ENCODE data around the gene GRM2. TPM values are rescaled to one million over a fixed set of nuclear protein-coding genes. Genes with fewer than 3 reads are reported as not detected.

Gene GRM2
- total and polyA plus RNA-seq, 2 experiments from 2014 or later = 1.1 TPM; not detected in 1

DNA sequence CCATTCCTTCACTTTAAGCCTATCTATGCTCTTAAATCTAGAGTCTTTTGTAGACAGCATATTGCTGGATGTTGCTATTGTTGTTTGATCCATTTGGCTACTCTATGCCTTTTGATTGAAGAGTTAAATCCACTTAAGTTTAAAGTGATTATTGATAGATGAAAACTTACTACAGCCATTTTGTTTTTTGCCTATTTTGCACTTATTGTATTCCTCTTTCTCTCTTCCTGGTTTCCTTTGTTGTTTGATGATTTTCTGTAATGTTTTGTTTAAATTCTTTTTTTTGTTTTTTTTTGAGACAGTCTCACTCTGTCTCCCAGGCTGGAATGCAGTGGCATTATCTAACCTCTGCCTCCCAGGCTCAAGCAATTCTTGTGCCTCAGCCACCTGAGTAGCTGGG, 52.3 kb downstream of the GRM2 start:
- DNase-seq = no peak
- in situ Hi-C loops (cut with MboI) = no loop called here
- H3K4me1 ChIP-seq (ENCODE audit: insufficient read depth) = no peaks in the 10 kb centered on the region
- TF ChIP-seq EZH2 (IDR thresholded peaks at IDR 0.05; ENCODE audit: insufficient read depth, poor library complexity, severe bottlenecking) (no peak), EZH2phosphoT487 (IDR thresholded peaks at IDR 0.05; ENCODE audit: insufficient read depth, low read depth) (no peak)
- H3K27me3 ChIP-seq (replicated peaks; ENCODE audit: insufficient read depth) = 0 out of 2 replicates have a peak, but pooled peaks cover 9% of the 10 kb centered on the region
- H3K36me3 ChIP-seq (ENCODE audit: low read depth) = no peaks in the 10 kb centered on the region
- no peak overlapping the region for H3K4me3 ChIP-seq
- H3K79me2 ChIP-seq (ENCODE audit: insufficient read depth) = no peaks in the 10 kb centered on the region
- no peaks in the 10 kb centered on the region for H3K9me2 ChIP-seq (ENCODE audit: insufficient read depth)
- no peak overlapping the region for H3K27ac ChIP-seq
- H3K9ac ChIP-seq = no peak overlapping the region
- H3K4me2 ChIP-seq (ENCODE audit: unreplicated experiment) = no peak overlapping the region
- no peaks in the 10 kb centered on the region for H4K20me1 ChIP-seq (ENCODE audit: insufficient read depth)
- no peak overlapping the region for H2AFZ ChIP-seq
- no peaks in the 10 kb centered on the region for H3F3A ChIP-seq (ENCODE audit: insufficient read depth)
- no peaks in the 10 kb centered on the region for H3K9me3 ChIP-seq (ENCODE audit: low read depth)

Small RNA genes within 50 kb of the gene (small RNA-seq; reads per million reads assigned to genes)
- 6.1 reads per million, percentile 81 among the genes with 10 or more reads in this experiment for gene RNA5SP132 (ENCODE audit: low read depth, low replicate concordance)

Other genes with a start within 250 kb of the GRM2 start
- 10.5 and 13.4 TPM in 2 replicates for gene DCAF1, start 207.1 kb upstream of the GRM2 start, total RNA-seq (2014; rRNA removed; shearing (Covaris generic))
- 7.7 and 7.8 TPM in 2 replicates for gene DCAF1, start 207.1 kb upstream of the GRM2 start, polyA plus RNA-seq (2016; fragmentation: Nextera tagmentation; extraction: Ambion mirVana)
- gene RAD54L2, start 168.3 kb upstream of the GRM2 start, total RNA-seq (2014; rRNA removed; shearing (Covaris generic)) = 8.5 and 14.2 TPM in 2 replicates
- gene RAD54L2, start 168.3 kb upstream of the GRM2 start, polyA plus RNA-seq (2016; fragmentation: Nextera tagmentation; extraction: Ambion mirVana) = 9.2 TPM in 2 replicates
- gene TEX264, start 35.8 kb upstream of the GRM2 start, total RNA-seq (2014; rRNA removed; shearing (Covaris generic)) = 77.9 and 89.8 TPM in 2 replicates
- 66.7 and 74.9 TPM in 2 replicates for gene TEX264, start 35.8 kb upstream of the GRM2 start, polyA plus RNA-seq (2016; fragmentation: Nextera tagmentation; extraction: Ambion mirVana)
- not detected in 2 replicates for gene IQCF6, start 72.2 kb downstream of the GRM2 start, total RNA-seq (2014; rRNA removed; shearing (Covaris generic))
- not detected in 2 replicates for gene IQCF6, start 72.2 kb downstream of the GRM2 start, polyA plus RNA-seq (2016; fragmentation: Nextera tagmentation; extraction: Ambion mirVana)
- gene IQCF2, start 154.5 kb downstream of the GRM2 start, total RNA-seq (2014; rRNA removed; shearing (Covaris generic)) = not detected in 2 replicates
- not detected in 2 replicates for gene IQCF2, start 154.5 kb downstream of the GRM2 start, polyA plus RNA-seq (2016; fragmentation: Nextera tagmentation; extraction: Ambion mirVana)
- gene IQCF5, start 168.5 kb downstream of the GRM2 start, total RNA-seq (2014; rRNA removed; shearing (Covaris generic)) = not detected in 2 replicates
- gene IQCF5, start 168.5 kb downstream of the GRM2 start, polyA plus RNA-seq (2016; fragmentation: Nextera tagmentation; extraction: Ambion mirVana) = not detected in 2 replicates
- gene IQCF1, start 196.3 kb downstream of the GRM2 start, total RNA-seq (2014; rRNA removed; shearing (Covaris generic)) = not detected in 2 replicates
- not detected in 2 replicates for gene IQCF1, start 196.3 kb downstream of the GRM2 start, polyA plus RNA-seq (2016; fragmentation: Nextera tagmentation; extraction: Ambion mirVana)
- gene RRP9, start 234.8 kb downstream of the GRM2 start, total RNA-seq (2014; rRNA removed; shearing (Covaris generic)) = 21.6 and 27.5 TPM in 2 replicates
- 24.6 and 28.4 TPM in 2 replicates for gene RRP9, start 234.8 kb downstream of the GRM2 start, polyA plus RNA-seq (2016; fragmentation: Nextera tagmentation; extraction: Ambion mirVana)
- 80.4 and 118 TPM in 2 replicates for gene PARP3, start 235.3 kb downstream of the GRM2 start, total RNA-seq (2014; rRNA removed; shearing (Covaris generic))
- 60.4 and 64.0 TPM in 2 replicates for gene PARP3, start 235.3 kb downstream of the GRM2 start, polyA plus RNA-seq (2016; fragmentation: Nextera tagmentation; extraction: Ambion mirVana)
- gene GPR62, start 248.3 kb downstream of the GRM2 start, total RNA-seq (2014; rRNA removed; shearing (Covaris generic)) = not detected in 2 replicates
- 0.09 TPM in 1 of 2 replicates, not detected in the other for gene GPR62, start 248.3 kb downstream of the GRM2 start, polyA plus RNA-seq (2016; fragmentation: Nextera tagmentation; extraction: Ambion mirVana)

Measured in GM23248 (cell line).